Endothelial cell of umbilical vein (primary cell): ENCODE data around the gene SLC4A2.

Experiments
- CTCF ChIP-seq, 2 donors: IDR thresholded peaks; 1 replicate in 1 of 2; 2 replicates in 1 of 2; pipeline ENCODE4 v1.5.1; 2011; ENCODE audit warnings: low read length in 2 of 2, mild to moderate bottlenecking in 2 of 2, moderate library complexity in 2 of 2, control low read depth in 1 of 2, inconsistent platforms in 1 of 2, low read depth in 1 of 2; ENCODE audit not compliant: insufficient read depth in 1 of 2; ENCODE audit errors: extremely low read depth in 1 of 2
- EZH2 ChIP-seq: IDR thresholded peaks from 2 replicates; pipeline ENCODE4 v1.6.1; 2012; ENCODE audit warnings: borderline replicate concordance, low read depth, mild to moderate bottlenecking, moderate library complexity, low read length, inconsistent platforms; ENCODE audit not compliant: severe bottlenecking
- FOS ChIP-seq: IDR thresholded peaks from 2 replicates; pipeline ENCODE4 v1.6.1; 2011; ENCODE audit warnings: mild to moderate bottlenecking, low read length, moderate library complexity, borderline replicate concordance; ENCODE audit not compliant: insufficient read depth
- GATA2 ChIP-seq: IDR thresholded peaks from 2 replicates; pipeline ENCODE4 v1.7.0; 2011; ENCODE audit warnings: low read depth, mild to moderate bottlenecking, moderate library complexity, mixed read lengths, low read length; ENCODE audit not compliant: insufficient read length, insufficient read depth
- JUN ChIP-seq: IDR thresholded peaks from 2 replicates; pipeline ENCODE4 v1.6.1; 2011; ENCODE audit warnings: borderline replicate concordance, low read depth; ENCODE audit not compliant: insufficient read length, insufficient read depth
- MAX ChIP-seq: IDR thresholded peaks from 2 replicates; pipeline ENCODE4 v1.6.1; 2011; ENCODE audit not compliant: insufficient read depth, insufficient read length
- MYC ChIP-seq: IDR thresholded peaks from one replicate; pipeline ENCODE4 v1.6.1; 2011; ENCODE audit warnings: mild to moderate bottlenecking, low read depth, low read length
- POLR2A ChIP-seq: IDR thresholded peaks from 2 replicates; pipeline ENCODE4 v1.6.1; 2012; ENCODE audit warnings: low read depth, mild to moderate bottlenecking, control low read depth, low read length
- POLR2AphosphoS5 ChIP-seq: IDR thresholded peaks from 2 replicates; pipeline ENCODE4 v1.6.1; 2012; ENCODE audit warnings: low read depth, mild to moderate bottlenecking, control low read depth, low read length, moderate library complexity; ENCODE audit not compliant: insufficient read depth

GRCh38 chr7:151075978-151076426, 16.6 kb downstream of the SLC4A2 start:
- TF ChIP-seq CTCF (IDR thresholded peaks at IDR 0.05; ENCODE audit: extremely low read depth in 1 of 2, insufficient read depth in 1 of 2, low read depth in 1 of 2, low read length in 2 of 2) = no peak
- no peak for TF ChIP-seq POLR2A
- no peak for TF ChIP-seq MAX
- no peak for TF ChIP-seq FOS
- TF ChIP-seq JUN = no peak
- peak; percentile 38 for TF ChIP-seq POLR2AphosphoS5
- no peak for TF ChIP-seq MYC
- no peak for TF ChIP-seq EZH2
- TF ChIP-seq GATA2 = no peak
